Calu3 (cell line): ENCODE results near the gene MSLN. TPM values are rescaled to one million over a fixed set of nuclear protein-coding genes. Genes with fewer than 3 reads are reported as not detected.
A peak's percentile ranks its signal among the peaks of the same experiment; 100 is the strongest.

ENCODE experiments used
- Bru-seq: library from RNA; stranded (reverse); fragments of 400-500 nt; gene quantifications from one replicate; lab custom pipeline; 2021; lab: Mats Ljungman, UMichigan
- BruChase-seq, 2 experiments: library from RNA; stranded (reverse); fragments of 400-500 nt; gene quantifications; one replicate each; lab custom pipeline; 2021; lab: Mats Ljungman, UMichigan
- BruUV-seq: library from RNA; stranded (reverse); fragments of 400-500 nt; replicated peaks from 2 replicates; lab custom pipeline; 2021; lab: Mats Ljungman, UMichigan
- CTCF ChIA-PET: fragments of 300-600 bp; sonication (Branson Sonifier 250); formaldehyde crosslinking; loops from one replicate; lab custom pipeline; 2022; ENCODE audit warnings: antibody characterized with exemption; lab: Charles Lee
- DNase-seq: peaks from one replicate; pipeline ENCODE4 v3.0.0; 2022
- H3K27ac Mint-ChIP-seq: one replicate; pipeline ENCODE4 v1.8.0; 2022; ENCODE audit warnings: mixed read lengths; ENCODE audit not compliant: unreplicated experiment
- H3K27me3 Mint-ChIP-seq: one replicate; pipeline ENCODE4 v1.8.0; 2022; ENCODE audit warnings: mixed read lengths; ENCODE audit not compliant: unreplicated experiment
- H3K36me3 Mint-ChIP-seq: one replicate; pipeline ENCODE4 v1.8.0; 2022; ENCODE audit warnings: mild to moderate bottlenecking, moderate library complexity, mixed read lengths; ENCODE audit not compliant: insufficient read depth, unreplicated experiment
- H3K4me1 Mint-ChIP-seq: one replicate; pipeline ENCODE4 v1.8.0; 2022; ENCODE audit warnings: mild to moderate bottlenecking, low read depth, mixed read lengths; ENCODE audit not compliant: unreplicated experiment
- H3K4me3 Mint-ChIP-seq: one replicate; pipeline ENCODE4 v1.8.0; 2022; ENCODE audit warnings: mild to moderate bottlenecking, low read depth, moderate library complexity, mixed read lengths; ENCODE audit not compliant: unreplicated experiment
- H3K9me3 Mint-ChIP-seq: one replicate; pipeline ENCODE4 v1.8.0; 2022; ENCODE audit warnings: low read depth, mixed read lengths; ENCODE audit not compliant: unreplicated experiment
- CTCF ChIP-seq: fragments of 200-600 bp; IDR thresholded peaks from one replicate; pipeline ENCODE4 v1.8.0; 2022; ENCODE audit warnings: antibody characterized with exemption; ENCODE audit not compliant: unreplicated experiment
- intact Hi-C: fragments of 100-400 bp; cut with micrococcal nuclease; formaldehyde crosslinking; loops from one replicate; pipeline ENCODE4 v1.10.0; 2022; ENCODE audit not compliant: unreplicated experiment
- long read RNA-seq: library from polyadenylated mRNA; stranded (forward); transcript quantifications from one replicate; pipeline ENCODE4 v2.0.0, GENCODE V29; 2022
- total RNA-seq: library from RNA; stranded (reverse); gene quantifications from 2 replicates; pipeline ENCODE4 v1.2.3, GENCODE V29; 2022

MSLN gene
- total RNA-seq (3.4 and 8.9 TPM in 2 replicates), Bru-seq, nascent RNA (percentile 21 among the genes with signal in this experiment), BruChase-seq, experiment 1, labeled RNA remaining after a 6-hour chase (percentile 24 among the genes with signal in this experiment), BruChase-seq, experiment 2, labeled RNA remaining after a 2-hour chase (percentile 22 among the genes with signal in this experiment)
- long read RNA-seq, transcript MSLN-207 (17 exons, 2,418 nt): major isoform, 8 of 17 reads
- long read RNA-seq, partial matches to known transcripts: 3 of 17 reads
- long read RNA-seq, other reads (novel, unspliced or antisense): 3 of 17 reads

- peak within 1 kb of the TSS; percentile 46 for H3K27ac Mint-ChIP-seq
- H3K4me1 Mint-ChIP-seq: peaks cover 23% of the 10 kb centered on the region
- peaks cover 5% of the 10 kb centered on the region for H3K36me3 Mint-ChIP-seq
- peaks cover 40% of the 10 kb centered on the region for H3K27me3 Mint-ChIP-seq
- intact Hi-C loops: no loop called here
- peak within 1 kb of the TSS; percentile 55 for H3K4me3 Mint-ChIP-seq
- peak; percentile 72 for DNase-seq
- TF ChIP-seq CTCF: no peak
- H3K9me3 Mint-ChIP-seq: no peaks in the 10 kb centered on the region
- CTCF ChIA-PET: interaction anchor here (0.8 to 1.4 kb wide), 6 partner anchors 10 to 41 kb away, joined by 3 to 5 read pairs (median 4); partner anchors contain the start of gene CIAO3
- BruUV-seq: TSS peak; percentile 44
Observed at GRCh38 chr16:760545-761343, at the start of gene MSLN. TSS of gene MSLN (plus strand) at chr16:760734. CDS start at chr16:762681, 1,947 bp downstream.

GRCh38 chr16:711084-711483, 49.5 kb upstream of the MSLN start:
- Mint-ChIP-seq H3K9me3 (no peaks in the 10 kb centered on the region), H3K4me3 (no peak overlapping the region), H3K27me3 (peaks cover 57% of the 10 kb centered on the region), H3K27ac (no peak overlapping the region), H3K4me1 (peaks cover 7% of the 10 kb centered on the region), H3K36me3 (peaks cover 29% of the 10 kb centered on the region)
- intact Hi-C loops: loop anchor here (5.0 kb wide), 1 partner anchor 76 kb away; the partner anchor contains the start of genes CHTF18 and RPUSD1
- TF ChIP-seq CTCF: no peak
- BruUV-seq: no TSS peak
- CTCF ChIA-PET: no interaction called here
- DNase-seq: no peak

GRCh38 chr16:711548-712320, 48.8 kb upstream of the MSLN start:
- Mint-ChIP-seq H3K36me3 (peaks cover 35% of the 10 kb centered on the region), H3K4me1 (peaks cover 14% of the 10 kb centered on the region), H3K4me3 (no peak overlapping the region), H3K27me3 (peaks cover 50% of the 10 kb centered on the region), H3K27ac (no peak overlapping the region), H3K9me3 (no peaks in the 10 kb centered on the region)
- CTCF ChIA-PET: interaction anchor here (0.9 to 1.4 kb wide), 9 partner anchors 10 to 346 kb away, joined by 3 to 9 read pairs (median 4); partner anchors contain the start of genes ANTKMT, CHTF18, CIAO3 and RPUSD1
- intact Hi-C loops: loop anchor here (5.0 kb wide), 1 partner anchor 76 kb away; the partner anchor contains the start of genes CHTF18 and RPUSD1
- BruUV-seq: no TSS peak
- TF ChIP-seq CTCF: peak; percentile 97
- peak; percentile 94 for DNase-seq
